A673 (cell line): ENCODE results near the gene MRPS10.

Experiments
- CTCF ChIP-seq: fragments of 300-800, 200-600 bp; sonication (generic); conservative IDR thresholded peaks from 2 replicates; pipeline ENCODE4 v1.5.1; 2017; ENCODE audit warnings: low read depth, mild to moderate bottlenecking, antibody characterized with exemption, low read length, moderate library complexity, mixed read lengths
- EZH2 ChIP-seq: fragments of 200-600 bp; sonication (generic); IDR thresholded peaks from 2 replicates; pipeline ENCODE4 v1.6.1; 2017; ENCODE audit warnings: borderline replicate concordance, low read depth, mild to moderate bottlenecking, mixed read lengths, antibody characterized with exemption, low read length; ENCODE audit not compliant: poor library complexity, severe bottlenecking

DNA sequence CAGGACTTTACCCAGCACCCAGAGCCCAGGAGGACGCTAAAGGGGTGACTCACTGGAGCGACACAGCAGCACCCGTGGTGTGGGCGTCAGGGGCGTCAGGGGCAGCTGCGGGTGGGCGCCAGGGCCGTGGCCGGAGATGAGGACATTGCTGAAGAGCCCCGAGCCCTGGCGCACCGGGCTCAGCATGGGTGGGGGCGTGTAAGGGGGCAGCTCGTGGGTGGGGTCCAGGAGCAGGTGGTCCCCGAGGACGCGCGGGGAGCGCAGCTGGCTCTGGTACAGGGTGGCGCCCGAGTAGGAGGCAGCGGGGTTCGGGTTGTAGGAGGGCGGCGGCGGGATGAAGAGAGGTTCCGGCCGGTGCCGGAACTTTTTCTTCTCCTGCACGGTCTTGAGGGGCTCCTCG, 41.6 kb upstream of the MRPS10 start:
- TF ChIP-seq CTCF (no peak), EZH2 (no peak)
